Upper lobe of left lung (tissue), 6 donors: ENCODE measurements around the gene ADH5. TPM values are rescaled to one million over a fixed set of nuclear protein-coding genes. Genes with fewer than 3 reads are reported as not detected.
"Not testable (repeated sequence)": the region's sequence is repeated elsewhere in the genome, so short reads cannot be mapped to it uniquely, and the experiment has no call there.

Experiments
- ATAC-seq, 2 donors: fragments of 200-7000 bp; cut with Tn5 transposase; one replicate each; pipeline ENCODE4 v1.9.1; 2022; ENCODE audit warnings: mild to moderate bottlenecking in 2 of 2, moderate library complexity in 2 of 2; ENCODE audit not compliant: low FRiP score in 2 of 2
- DNase-seq, 2 donors: peaks; one replicate each; pipeline ENCODE4 v3.0.0-alpha.2; 2019 to 2020
- H3K27ac ChIP-seq, 4 donors: fragments of 200-600 bp; sonication (generic); one replicate each; pipeline ENCODE4 v1.5.1; 2016 to 2019
- H3K27me3 ChIP-seq, 4 donors: fragments of 200-600 bp; sonication (generic); one replicate each; pipeline ENCODE4 v1.5.1; 2017 to 2019
- H3K36me3 ChIP-seq, 4 donors: fragments of 200-600 bp; sonication (generic); one replicate each; pipeline ENCODE4 v1.5.1; 2016 to 2019
- H3K4me1 ChIP-seq, 4 donors: fragments of 200-600 bp; sonication (generic); one replicate each; pipeline ENCODE4 v1.5.1; 2018 to 2019
- H3K4me3 ChIP-seq, 4 donors: fragments of 200-600 bp; sonication (generic); one replicate each; pipeline ENCODE4 v1.5.1; 2017 to 2019; ENCODE audit warnings: mild to moderate bottlenecking in 2 of 4, moderate library complexity in 1 of 4
- H3K9me3 ChIP-seq, 4 donors: fragments of 200-600 bp; sonication (generic); one replicate each; pipeline ENCODE4 v1.5.1; 2018 to 2019
- EP300 ChIP-seq, 4 donors: sonication (generic); formaldehyde crosslinking; IDR thresholded peaks; one replicate each; pipeline ENCODE4 v1.5.1; 2017; ENCODE audit warnings: antibody characterized with exemption in 4 of 4, control low read depth in 2 of 4
- POLR2A ChIP-seq, 4 donors: fragments of 450-650 bp; IDR thresholded peaks; one replicate each; pipeline ENCODE4 v1.5.1; 2016 to 2017; ENCODE audit warnings: antibody characterized with exemption in 4 of 4, mild to moderate bottlenecking in 2 of 4
- POLR2AphosphoS5 ChIP-seq, 2 donors: sonication (generic); formaldehyde crosslinking; IDR thresholded peaks; one replicate each; pipeline ENCODE4 v1.5.1; 2017; ENCODE audit warnings: antibody characterized with exemption in 2 of 2
- WGBS, 2 donors: methylation state at CpG; one replicate each; pipeline ENCODE4 v1.1.5; 2017 to 2018; 5-methylcytosine and 5-hydroxymethylcytosine counted together
- total RNA-seq, 6 donors: library from RNA; depleted of rRNA in 4 of 6; stranded (reverse); fragments of >200 nt in 4 of 6; gene quantifications; one replicate each; pipeline versions ENCODE4 v1.1.0 to v1.2.1, GENCODE V29; 2016 to 2021
- TF ChIP-seq, protein P1 (sequence below), 6 experiments: fragments of 450-650 bp in 4 of 6; fragments of 200-600 bp in 2 of 6; sonication (generic) in 2 of 6; IDR thresholded peaks; one replicate each; pipeline ENCODE4 v1.5.1; 2016 to 2019; ENCODE audit warnings: antibody characterized with exemption in 6 of 6
- donor health status: DM: no; HTN: no; CAD: no; lungs with moderate emphysema.
- donor health status: DM: no; HTN: yes; CAD: no; lungs with severe emphysema.

Gene ADH5
- total RNA-seq, 6 donors from 2014 or later, result 46.1 to 188 (median 97.6) TPM

DNA sequence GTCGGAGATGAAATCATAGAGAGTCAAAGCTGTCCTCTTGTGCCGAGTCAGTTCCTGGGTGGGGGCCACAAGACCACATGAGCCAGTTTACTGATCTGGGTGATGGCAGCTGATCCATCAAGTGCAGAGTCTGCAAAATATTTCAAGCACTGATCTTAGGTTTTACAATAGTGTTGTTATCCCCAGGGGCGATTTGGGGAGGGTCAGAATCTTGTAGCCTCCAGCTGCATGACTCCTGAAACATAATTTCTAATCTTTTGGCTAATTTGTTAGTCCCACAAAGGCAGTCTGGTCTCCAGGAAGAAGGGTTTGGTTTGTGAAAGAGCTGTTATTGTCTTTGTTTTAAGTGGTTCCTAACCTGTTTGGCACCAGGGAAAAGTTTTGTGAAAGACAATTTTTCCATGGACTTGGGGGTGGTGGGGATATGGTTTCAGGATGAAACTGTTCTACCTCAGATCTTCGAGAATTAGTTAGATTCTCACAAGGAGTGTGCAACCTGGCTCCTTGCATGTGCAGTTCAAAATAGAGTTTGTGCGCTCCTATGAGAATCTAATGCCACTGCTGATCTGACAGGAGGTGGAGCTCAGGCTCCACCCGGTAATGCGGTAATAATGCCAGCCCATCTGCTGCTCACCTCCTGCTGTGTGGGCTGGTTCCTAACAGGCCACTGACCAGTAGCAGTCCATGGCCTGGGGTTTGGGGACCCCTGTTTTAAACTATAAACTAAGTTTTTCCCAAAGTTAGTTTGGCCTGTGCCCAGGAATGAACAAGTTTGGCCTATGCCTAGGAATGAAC, 63.9 kb downstream of the ADH5 start:
- H3K36me3 ChIP-seq, result no peaks in the 10 kb centered on the region
- ATAC-seq (no peak), DNase-seq (peak in 1 of 2 donors; percentile 27)
- no peaks in the 10 kb centered on the region for H3K27me3 ChIP-seq
- WGBS, 2 donors, result 60 to 77% methylated on average over 6 to 7 of the region's 7 CpGs
- H3K4me3 ChIP-seq, result no peak overlapping the region
- no peak overlapping the region for H3K27ac ChIP-seq
- peaks cover 0 to 9% (median 0%) of the 10 kb centered on the region in 4 donors for H3K9me3 ChIP-seq
- TF ChIP-seq POLR2AphosphoS5 (IDR thresholded peaks at IDR 0.05) (no peak), POLR2A (IDR thresholded peaks at IDR 0.05) (no peak), EP300 (IDR thresholded peaks at IDR 0.05) (no peak)
- TF ChIP-seq, protein P1, sequence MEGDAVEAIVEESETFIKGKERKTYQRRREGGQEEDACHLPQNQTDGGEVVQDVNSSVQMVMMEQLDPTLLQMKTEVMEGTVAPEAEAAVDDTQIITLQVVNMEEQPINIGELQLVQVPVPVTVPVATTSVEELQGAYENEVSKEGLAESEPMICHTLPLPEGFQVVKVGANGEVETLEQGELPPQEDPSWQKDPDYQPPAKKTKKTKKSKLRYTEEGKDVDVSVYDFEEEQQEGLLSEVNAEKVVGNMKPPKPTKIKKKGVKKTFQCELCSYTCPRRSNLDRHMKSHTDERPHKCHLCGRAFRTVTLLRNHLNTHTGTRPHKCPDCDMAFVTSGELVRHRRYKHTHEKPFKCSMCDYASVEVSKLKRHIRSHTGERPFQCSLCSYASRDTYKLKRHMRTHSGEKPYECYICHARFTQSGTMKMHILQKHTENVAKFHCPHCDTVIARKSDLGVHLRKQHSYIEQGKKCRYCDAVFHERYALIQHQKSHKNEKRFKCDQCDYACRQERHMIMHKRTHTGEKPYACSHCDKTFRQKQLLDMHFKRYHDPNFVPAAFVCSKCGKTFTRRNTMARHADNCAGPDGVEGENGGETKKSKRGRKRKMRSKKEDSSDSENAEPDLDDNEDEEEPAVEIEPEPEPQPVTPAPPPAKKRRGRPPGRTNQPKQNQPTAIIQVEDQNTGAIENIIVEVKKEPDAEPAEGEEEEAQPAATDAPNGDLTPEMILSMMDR (IDR thresholded peaks at IDR 0.05), result no peak
- peaks cover 7 to 20% (median 11%) of the 10 kb centered on the region in 4 donors for H3K4me1 ChIP-seq

DNA sequence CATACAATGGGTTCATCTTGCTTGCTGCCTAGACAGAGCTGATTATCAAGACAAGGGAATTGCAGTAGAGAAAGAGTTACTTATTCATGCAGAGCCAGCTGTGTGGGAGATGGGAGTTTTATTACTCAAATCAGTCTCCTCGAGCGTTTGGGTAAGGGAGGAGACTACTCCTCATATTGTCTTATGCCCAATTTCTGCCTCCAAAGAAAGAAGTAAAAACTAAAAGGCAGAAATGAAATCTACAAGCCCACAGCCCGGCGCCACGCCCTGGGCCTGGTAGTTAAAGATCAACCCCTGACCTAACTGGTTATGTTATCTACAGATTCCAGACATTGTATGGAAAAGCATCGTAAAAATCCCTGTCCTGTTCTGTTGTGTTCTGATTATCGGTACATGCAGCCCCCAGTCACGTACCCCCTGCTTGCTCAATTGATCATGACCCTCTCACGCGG, 64.8 kb downstream of the ADH5 start:
- DNase-seq, H3K27me3 ChIP-seq, ATAC-seq, H3K4me3 ChIP-seq, H3K27ac ChIP-seq, H3K9me3 ChIP-seq, H3K36me3 ChIP-seq: not testable (repeated sequence)
- 77 to 79% methylated on average over 10 of the region's 10 CpGs for WGBS, 2 donors
- peaks cover 3 to 20% (median 11%) of the 10 kb centered on the region in 4 donors for H3K4me1 ChIP-seq

DNA sequence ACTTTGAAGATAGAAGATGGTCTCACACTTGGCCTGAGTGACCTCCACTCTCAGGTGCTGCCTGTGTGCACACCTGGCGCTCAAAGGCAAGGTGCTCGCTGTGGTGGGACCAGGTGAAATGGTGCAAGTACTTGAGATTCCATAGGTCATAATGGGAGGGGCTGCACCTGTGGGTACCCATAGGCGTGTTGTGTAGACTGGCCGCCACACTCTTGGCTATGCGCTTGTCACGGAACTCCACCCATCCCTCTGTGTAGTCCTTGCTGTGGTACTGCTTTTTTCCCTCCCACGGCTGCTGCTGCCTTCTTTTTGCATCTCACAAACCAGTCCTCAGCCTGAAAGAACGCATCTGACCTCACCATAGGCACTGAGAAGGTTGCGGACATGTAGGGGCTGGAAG, 66.0 kb downstream of the ADH5 start:
- Histone ChIP-seq H3K4me1 (peaks cover 3 to 16% (median 11%) of the 10 kb centered on the region in 4 donors), H3K9me3 (peaks cover 0 to 9% (median 0%) of the 10 kb centered on the region in 4 donors), H3K36me3 (no peaks in the 10 kb centered on the region), H3K27me3 (no peaks in the 10 kb centered on the region), H3K4me3 (no peak overlapping the region), H3K27ac (no peak overlapping the region)
- ATAC-seq (no peak), DNase-seq (no peak)
- TF ChIP-seq EP300 (IDR thresholded peaks at IDR 0.05), result no peak
- no peak for TF ChIP-seq POLR2A (IDR thresholded peaks at IDR 0.05)
- no peak for TF ChIP-seq POLR2AphosphoS5 (IDR thresholded peaks at IDR 0.05)
- TF ChIP-seq, protein P1 (IDR thresholded peaks at IDR 0.05), result no peak
- WGBS, 2 donors, result 98% methylated on average over 9 of the region's 9 CpGs

DNA sequence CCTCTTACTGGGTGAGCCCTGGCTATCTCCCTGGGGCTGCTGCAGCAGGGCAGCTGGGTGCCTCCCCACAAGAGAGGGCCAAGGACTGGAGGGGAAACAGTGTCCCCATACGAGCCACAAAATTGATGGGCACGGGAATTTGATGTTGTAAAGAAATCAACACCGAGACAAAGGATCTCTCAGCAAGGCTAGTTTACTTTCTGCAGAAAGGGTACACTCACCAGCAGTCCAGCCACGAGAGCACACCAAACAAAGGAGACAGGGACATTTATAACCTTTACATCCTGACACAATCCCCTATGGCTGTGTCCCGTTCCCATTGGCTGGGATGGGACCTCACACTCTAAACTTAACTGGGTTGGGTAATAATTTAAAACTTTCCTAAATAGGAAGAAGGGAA, 67.2 kb downstream of the ADH5 start:
- Histone ChIP-seq H3K27ac (no peak overlapping the region), H3K4me1 (peaks cover 3 to 16% (median 10%) of the 10 kb centered on the region in 4 donors), H3K27me3 (no peaks in the 10 kb centered on the region), H3K36me3 (no peaks in the 10 kb centered on the region), H3K4me3 (no peak overlapping the region), H3K9me3 (peaks cover 0 to 9% (median 0%) of the 10 kb centered on the region in 4 donors)
- TF ChIP-seq, protein P1 (IDR thresholded peaks at IDR 0.05), result no peak
- WGBS, 2 donors, result 95 to 99% methylated on average over 5 of the region's 5 CpGs
- DNase-seq (no peak), ATAC-seq (no peak)

Other genes with a start within 250 kb of the ADH5 start
- 100 to 1,000 TPM in 1 of 6 donors, 10 to 100 TPM in 5; 20.8 to 109 (median 59.5) TPM for gene EIF4E, start 159.7 kb downstream of the ADH5 start, total RNA-seq
- 10 to 100 TPM; 16.8 to 46.1 (median 32.0) TPM for gene METAP1, start 93.1 kb downstream of the ADH5 start, total RNA-seq
- gene ADH4, start 55.5 kb upstream of the ADH5 start, total RNA-seq, result under 1 TPM in 3 of 6 donors, not detected in 3; 0.22 to 0.67 (median 0.31) TPM
- gene ADH6, start 130.5 kb upstream of the ADH5 start, total RNA-seq, result 1 to 10 TPM in 1 of 6 donors, under 1 TPM in 3, not detected in 2; 0.30 to 1.3 (median 0.39) TPM
- gene ADH1A, start 202.2 kb upstream of the ADH5 start, total RNA-seq, result 1 to 10 TPM in 2 of 6 donors, not detected in 4; 1.9 to 3.4 TPM
- gene ADH1B, start 232.6 kb upstream of the ADH5 start, total RNA-seq, result 100 to 1,000 TPM; 126 to 887 (median 394) TPM